ENCODE data around the gene ALX4. TPM values are rescaled to one million over a fixed set of nuclear protein-coding genes. Genes with fewer than 3 reads are reported as not detected.

Gene ALX4
- total and polyA plus RNA-seq, 9 of the 15 experiments (the other 6 are each of a cell fraction or from before 2014, with no cell fraction given), result 0.07 to 1.2 (median 0.33) TPM

DNA sequence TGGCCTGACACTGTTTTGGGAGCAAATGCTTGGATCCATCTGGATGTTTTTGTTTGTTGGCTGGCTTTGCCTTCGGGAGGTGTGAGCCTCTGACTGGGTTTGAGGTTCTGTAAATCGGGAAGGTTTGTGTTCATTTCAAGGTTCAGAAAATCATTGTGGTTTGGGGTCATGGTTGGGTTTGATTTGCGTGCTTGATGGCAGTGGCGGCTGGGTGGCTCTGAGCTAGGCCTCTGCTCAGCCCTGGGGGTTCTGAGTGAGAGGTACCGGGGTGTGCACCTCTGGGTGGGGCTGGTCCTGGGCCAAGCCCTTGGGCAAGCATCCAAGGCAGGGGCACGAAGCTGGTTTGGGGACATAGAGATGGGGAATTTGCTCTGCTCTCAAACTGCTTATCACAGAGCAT is 37.0 kb upstream of the ALX4 start (continued):
- TF ChIP-seq, protein P1, sequence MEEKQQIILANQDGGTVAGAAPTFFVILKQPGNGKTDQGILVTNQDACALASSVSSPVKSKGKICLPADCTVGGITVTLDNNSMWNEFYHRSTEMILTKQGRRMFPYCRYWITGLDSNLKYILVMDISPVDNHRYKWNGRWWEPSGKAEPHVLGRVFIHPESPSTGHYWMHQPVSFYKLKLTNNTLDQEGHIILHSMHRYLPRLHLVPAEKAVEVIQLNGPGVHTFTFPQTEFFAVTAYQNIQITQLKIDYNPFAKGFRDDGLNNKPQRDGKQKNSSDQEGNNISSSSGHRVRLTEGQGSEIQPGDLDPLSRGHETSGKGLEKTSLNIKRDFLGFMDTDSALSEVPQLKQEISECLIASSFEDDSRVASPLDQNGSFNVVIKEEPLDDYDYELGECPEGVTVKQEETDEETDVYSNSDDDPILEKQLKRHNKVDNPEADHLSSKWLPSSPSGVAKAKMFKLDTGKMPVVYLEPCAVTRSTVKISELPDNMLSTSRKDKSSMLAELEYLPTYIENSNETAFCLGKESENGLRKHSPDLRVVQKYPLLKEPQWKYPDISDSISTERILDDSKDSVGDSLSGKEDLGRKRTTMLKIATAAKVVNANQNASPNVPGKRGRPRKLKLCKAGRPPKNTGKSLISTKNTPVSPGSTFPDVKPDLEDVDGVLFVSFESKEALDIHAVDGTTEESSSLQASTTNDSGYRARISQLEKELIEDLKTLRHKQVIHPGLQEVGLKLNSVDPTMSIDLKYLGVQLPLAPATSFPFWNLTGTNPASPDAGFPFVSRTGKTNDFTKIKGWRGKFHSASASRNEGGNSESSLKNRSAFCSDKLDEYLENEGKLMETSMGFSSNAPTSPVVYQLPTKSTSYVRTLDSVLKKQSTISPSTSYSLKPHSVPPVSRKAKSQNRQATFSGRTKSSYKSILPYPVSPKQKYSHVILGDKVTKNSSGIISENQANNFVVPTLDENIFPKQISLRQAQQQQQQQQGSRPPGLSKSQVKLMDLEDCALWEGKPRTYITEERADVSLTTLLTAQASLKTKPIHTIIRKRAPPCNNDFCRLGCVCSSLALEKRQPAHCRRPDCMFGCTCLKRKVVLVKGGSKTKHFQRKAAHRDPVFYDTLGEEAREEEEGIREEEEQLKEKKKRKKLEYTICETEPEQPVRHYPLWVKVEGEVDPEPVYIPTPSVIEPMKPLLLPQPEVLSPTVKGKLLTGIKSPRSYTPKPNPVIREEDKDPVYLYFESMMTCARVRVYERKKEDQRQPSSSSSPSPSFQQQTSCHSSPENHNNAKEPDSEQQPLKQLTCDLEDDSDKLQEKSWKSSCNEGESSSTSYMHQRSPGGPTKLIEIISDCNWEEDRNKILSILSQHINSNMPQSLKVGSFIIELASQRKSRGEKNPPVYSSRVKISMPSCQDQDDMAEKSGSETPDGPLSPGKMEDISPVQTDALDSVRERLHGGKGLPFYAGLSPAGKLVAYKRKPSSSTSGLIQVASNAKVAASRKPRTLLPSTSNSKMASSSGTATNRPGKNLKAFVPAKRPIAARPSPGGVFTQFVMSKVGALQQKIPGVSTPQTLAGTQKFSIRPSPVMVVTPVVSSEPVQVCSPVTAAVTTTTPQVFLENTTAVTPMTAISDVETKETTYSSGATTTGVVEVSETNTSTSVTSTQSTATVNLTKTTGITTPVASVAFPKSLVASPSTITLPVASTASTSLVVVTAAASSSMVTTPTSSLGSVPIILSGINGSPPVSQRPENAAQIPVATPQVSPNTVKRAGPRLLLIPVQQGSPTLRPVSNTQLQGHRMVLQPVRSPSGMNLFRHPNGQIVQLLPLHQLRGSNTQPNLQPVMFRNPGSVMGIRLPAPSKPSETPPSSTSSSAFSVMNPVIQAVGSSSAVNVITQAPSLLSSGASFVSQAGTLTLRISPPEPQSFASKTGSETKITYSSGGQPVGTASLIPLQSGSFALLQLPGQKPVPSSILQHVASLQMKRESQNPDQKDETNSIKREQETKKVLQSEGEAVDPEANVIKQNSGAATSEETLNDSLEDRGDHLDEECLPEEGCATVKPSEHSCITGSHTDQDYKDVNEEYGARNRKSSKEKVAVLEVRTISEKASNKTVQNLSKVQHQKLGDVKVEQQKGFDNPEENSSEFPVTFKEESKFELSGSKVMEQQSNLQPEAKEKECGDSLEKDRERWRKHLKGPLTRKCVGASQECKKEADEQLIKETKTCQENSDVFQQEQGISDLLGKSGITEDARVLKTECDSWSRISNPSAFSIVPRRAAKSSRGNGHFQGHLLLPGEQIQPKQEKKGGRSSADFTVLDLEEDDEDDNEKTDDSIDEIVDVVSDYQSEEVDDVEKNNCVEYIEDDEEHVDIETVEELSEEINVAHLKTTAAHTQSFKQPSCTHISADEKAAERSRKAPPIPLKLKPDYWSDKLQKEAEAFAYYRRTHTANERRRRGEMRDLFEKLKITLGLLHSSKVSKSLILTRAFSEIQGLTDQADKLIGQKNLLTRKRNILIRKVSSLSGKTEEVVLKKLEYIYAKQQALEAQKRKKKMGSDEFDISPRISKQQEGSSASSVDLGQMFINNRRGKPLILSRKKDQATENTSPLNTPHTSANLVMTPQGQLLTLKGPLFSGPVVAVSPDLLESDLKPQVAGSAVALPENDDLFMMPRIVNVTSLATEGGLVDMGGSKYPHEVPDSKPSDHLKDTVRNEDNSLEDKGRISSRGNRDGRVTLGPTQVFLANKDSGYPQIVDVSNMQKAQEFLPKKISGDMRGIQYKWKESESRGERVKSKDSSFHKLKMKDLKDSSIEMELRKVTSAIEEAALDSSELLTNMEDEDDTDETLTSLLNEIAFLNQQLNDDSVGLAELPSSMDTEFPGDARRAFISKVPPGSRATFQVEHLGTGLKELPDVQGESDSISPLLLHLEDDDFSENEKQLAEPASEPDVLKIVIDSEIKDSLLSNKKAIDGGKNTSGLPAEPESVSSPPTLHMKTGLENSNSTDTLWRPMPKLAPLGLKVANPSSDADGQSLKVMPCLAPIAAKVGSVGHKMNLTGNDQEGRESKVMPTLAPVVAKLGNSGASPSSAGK (IDR thresholded peaks at IDR 0.05), result no peak
- TF ChIP-seq ZBTB17 (CRISPR knock-in tag; IDR thresholded peaks at IDR 0.05) (no peak), NEUROD1 (IDR thresholded peaks at IDR 0.05; ENCODE audit: borderline replicate concordance, low read depth, low read length, partially characterized antibody) (no peak), TAF1 (IDR thresholded peaks at IDR 0.05; ENCODE audit: control insufficient read depth, extremely low read depth, insufficient read depth, low read length, severe bottlenecking) (no peak)
